CD4-positive, alpha-beta T cell (primary cell): ENCODE measurements around the gene VGLL4. TPM values are rescaled to one million over a fixed set of nuclear protein-coding genes. Genes with fewer than 3 reads are reported as not detected.

Experiments
- ATAC-seq: fragments of 200-7000 bp; cut with Tn5 transposase; one replicate; pipeline ENCODE4 v1.10.0; 2022; ENCODE audit warnings: mild to moderate bottlenecking; ENCODE audit not compliant: poor library complexity
- CTCF ChIA-PET: fragments of 350-600 bp; sonication (Branson Sonifier 250); formaldehyde crosslinking; loops from one replicate; lab custom pipeline; 2021; ENCODE audit warnings: antibody characterized with exemption, inconsistent platforms; lab: Charles Lee
- POLR2A ChIA-PET: fragments of 350-600 bp; sonication (Branson Sonifier 250); formaldehyde crosslinking; loops from one replicate; lab custom pipeline; 2021; ENCODE audit warnings: antibody characterized with exemption, inconsistent platforms; lab: Charles Lee
- DNase-seq, 14 experiments: peaks; one replicate each; pipeline ENCODE4 v3.0.0-alpha.2; 2013 to 2020; ENCODE audit warnings: mixed read lengths in 2 of 14
- H3K27ac ChIP-seq, 2 donors: one replicate each; pipeline versions ENCODE4 v1.5.1 to v1.7.0; 2013; ENCODE audit warnings: low read length in 2 of 2, low read depth in 1 of 2, mild to moderate bottlenecking in 1 of 2
- H3K27me3 ChIP-seq, 2 experiments: 1 replicate in 1 of 2; 2 replicates in 1 of 2; pipeline versions ENCODE4 v1.6.1 to v1.7.0; 2013; ENCODE audit warnings: low read length in 2 of 2, control low read depth in 1 of 2, mild to moderate bottlenecking in 1 of 2, moderate library complexity in 1 of 2; ENCODE audit not compliant: insufficient read depth in 2 of 2, control insufficient read depth in 1 of 2
- H3K36me3 ChIP-seq: one replicate; pipeline ENCODE4 v1.6.1; 2013; ENCODE audit warnings: low read length, control low read depth; ENCODE audit not compliant: insufficient read depth
- H3K4me1 ChIP-seq: one replicate; pipeline ENCODE4 v1.6.1; 2013; ENCODE audit warnings: low read length, control low read depth; ENCODE audit not compliant: insufficient read depth
- H3K4me3 ChIP-seq: one replicate; pipeline ENCODE4 v1.5.1; 2013; ENCODE audit warnings: mild to moderate bottlenecking, low read length, moderate library complexity
- H3K9me3 ChIP-seq, 2 experiments: 1 replicate in 1 of 2; 2 replicates in 1 of 2; pipeline versions ENCODE4 v1.6.1 to v1.7.0; 2013; ENCODE audit warnings: low read length in 2 of 2, mild to moderate bottlenecking in 2 of 2, control low read depth in 1 of 2, moderate library complexity in 1 of 2; ENCODE audit not compliant: control insufficient read depth in 1 of 2, insufficient read depth in 1 of 2
- H3K27ac Mint-ChIP-seq: one replicate; pipeline ENCODE4 v1.8.0; 2020; ENCODE audit warnings: mixed read lengths
- H3K27me3 Mint-ChIP-seq: one replicate; pipeline ENCODE4 v1.8.0; 2021; ENCODE audit warnings: mixed read lengths
- H3K36me3 Mint-ChIP-seq: one replicate; pipeline ENCODE4 v1.8.0; 2021; ENCODE audit warnings: low read depth, mixed read lengths
- H3K4me1 Mint-ChIP-seq: one replicate; pipeline ENCODE4 v1.8.0; 2021; ENCODE audit warnings: low read depth, mixed read lengths
- H3K4me3 Mint-ChIP-seq: one replicate; pipeline ENCODE4 v1.8.0; 2020; ENCODE audit warnings: mild to moderate bottlenecking, mixed read lengths
- H3K9me3 Mint-ChIP-seq: one replicate; pipeline ENCODE4 v1.8.0; 2020; ENCODE audit warnings: mixed read lengths
- CTCF ChIP-seq: fragments of 200-600 bp; IDR thresholded peaks from one replicate; pipeline ENCODE4 v1.8.0; 2022; ENCODE audit warnings: antibody characterized with exemption, mild to moderate bottlenecking
- intact Hi-C, 2 experiments: fragments of 100-400 bp; cut with DNase I in 1 of 2; cut with micrococcal nuclease in 1 of 2; formaldehyde crosslinking; loops; one replicate each; pipeline versions ENCODE4 v1.15.1 to v1.9.0; 2023 to 2025; cut with DNase I, micrococcal nuclease
- total RNA-seq, 174 experiments: library from RNA in 2 of 174; stranded (reverse) in 2 of 174; gene quantifications; one replicate each; pipeline ENCODE4 v1.2.3 and lab custom pipeline; 2021 to 2026

The VGLL4 gene
- total RNA-seq, 2 experiments from 2014 or later = 10.5 to 11.3 TPM

- no peaks in the 10 kb centered on the region for H3K27me3 ChIP-seq
- H3K27me3 Mint-ChIP-seq = no peaks in the 10 kb centered on the region
- peaks cover 85% of the 10 kb centered on the region for H3K4me1 Mint-ChIP-seq
- H3K36me3 Mint-ChIP-seq = no peaks in the 10 kb centered on the region
- H3K27ac ChIP-seq = no peak overlapping the region
- H3K9me3 ChIP-seq = no peaks in the 10 kb centered on the region
- no peak for TF ChIP-seq CTCF
- DNase-seq (no peak), ATAC-seq (no peak)
- peaks cover 21% of the 10 kb centered on the region for H3K4me1 ChIP-seq
- no peak overlapping the region for H3K4me3 Mint-ChIP-seq
- no peaks in the 10 kb centered on the region for H3K36me3 ChIP-seq
- no peak overlapping the region for H3K4me3 ChIP-seq
- ChIA-PET POLR2A (no interaction called here), CTCF (no interaction called here)
- H3K27ac Mint-ChIP-seq = no peak overlapping the region
- intact Hi-C loops = no loop called here
- no peaks in the 10 kb centered on the region for H3K9me3 Mint-ChIP-seq
These were observed 24.8 kb downstream of the VGLL4 start for GRCh38 chr3:11618904-11619303.

GRCh38 chr3:11616551-11616950 lies 27.2 kb downstream of the VGLL4 start:
- H3K4me3 ChIP-seq = no peak overlapping the region
- intact Hi-C loops = no loop called here
- no peaks in the 10 kb centered on the region for H3K27me3 Mint-ChIP-seq
- ChIA-PET POLR2A (no interaction called here), CTCF (no interaction called here)
- H3K27ac ChIP-seq = no peak overlapping the region
- no peaks in the 10 kb centered on the region for H3K9me3 Mint-ChIP-seq
- ATAC-seq (no peak), DNase-seq (no peak)
- peaks cover 90% of the 10 kb centered on the region for H3K4me1 Mint-ChIP-seq
- TF ChIP-seq CTCF = no peak
- peaks cover 28% of the 10 kb centered on the region for H3K4me1 ChIP-seq
- no peaks in the 10 kb centered on the region for H3K27me3 ChIP-seq
- H3K9me3 ChIP-seq = no peaks in the 10 kb centered on the region
- peaks cover 7% of the 10 kb centered on the region for H3K36me3 ChIP-seq
- H3K36me3 Mint-ChIP-seq = no peaks in the 10 kb centered on the region
- H3K4me3 Mint-ChIP-seq = no peak overlapping the region
- H3K27ac Mint-ChIP-seq = peak overlapping the region; percentile 20

- ATAC-seq = no peak
- TF ChIP-seq CTCF = no peak
- Mint-ChIP-seq H3K36me3 (peaks cover 4% of the 10 kb centered on the region), H3K4me1 (peaks cover 88% of the 10 kb centered on the region), H3K9me3 (no peaks in the 10 kb centered on the region), H3K4me3 (no peak overlapping the region), H3K27ac (peak overlapping the region; percentile 20), H3K27me3 (no peaks in the 10 kb centered on the region)
- Histone ChIP-seq H3K9me3 (no peaks in the 10 kb centered on the region), H3K4me3 (no peak overlapping the region), H3K36me3 (peaks cover 10% of the 10 kb centered on the region), H3K27ac (no peak overlapping the region), H3K4me1 (peaks cover 27% of the 10 kb centered on the region), H3K27me3 (no peaks in the 10 kb centered on the region)
- intact Hi-C loops = no loop called here
- POLR2A ChIA-PET = no interaction called here
- DNase-seq = no peak
- CTCF ChIA-PET = interaction anchor here (1.0 kb wide), 1 partner anchor 12 kb away, joined by 3 read pairs; no protein-coding TSS in a partner anchor
These were observed 29.7 kb downstream of the VGLL4 start for GRCh38 chr3:11613851-11614487.
